ENCODE measurements around the gene PEX26.
"Not testable (repeated sequence)": the region's sequence is repeated elsewhere in the genome, so short reads cannot be mapped to it uniquely, and the experiment has no call there.

The PEX26 gene

DNA sequence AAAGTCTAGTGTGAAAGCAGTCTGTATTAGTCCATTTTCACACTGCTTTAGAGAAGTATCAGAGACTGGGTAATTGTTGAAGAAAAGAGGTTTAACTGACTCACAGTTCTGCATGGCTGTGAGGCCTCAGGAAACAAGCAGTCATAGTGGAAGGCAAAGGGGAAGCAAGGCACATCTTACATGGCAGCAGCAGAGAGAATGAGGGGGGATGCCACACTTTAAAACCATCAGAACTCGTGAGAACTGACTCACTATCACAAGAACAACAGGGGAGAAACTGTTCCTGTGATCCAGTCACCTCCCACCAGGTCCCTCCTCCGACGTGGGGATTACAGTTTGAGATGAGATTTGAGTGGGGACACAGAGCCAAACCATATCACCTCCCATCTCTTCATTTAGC lies 19.0 kb downstream of the PEX26 start:
- DNase-seq (ENCODE audit: low spot score) = no peak

DNA sequence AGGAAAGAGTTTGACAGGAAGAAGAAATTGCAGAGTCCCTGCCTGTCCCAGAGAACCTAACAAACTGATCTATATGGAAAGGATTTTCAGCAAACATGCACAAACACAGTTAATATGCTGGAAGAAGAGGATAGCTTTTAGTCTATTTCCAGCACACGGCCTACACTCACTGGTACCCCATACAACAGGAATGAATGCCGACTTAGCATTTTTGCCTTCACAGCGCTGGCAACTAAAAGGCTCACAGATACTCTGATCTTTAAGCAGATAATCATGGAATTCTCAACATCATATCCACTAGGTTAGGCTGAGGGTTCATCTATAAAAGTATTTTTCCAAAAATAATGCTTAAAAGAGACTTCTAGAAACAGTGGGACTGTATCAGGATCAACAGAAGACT lies 23.0 kb downstream of the PEX26 start:
- no peak for DNase-seq (ENCODE audit: low spot score)

DNA sequence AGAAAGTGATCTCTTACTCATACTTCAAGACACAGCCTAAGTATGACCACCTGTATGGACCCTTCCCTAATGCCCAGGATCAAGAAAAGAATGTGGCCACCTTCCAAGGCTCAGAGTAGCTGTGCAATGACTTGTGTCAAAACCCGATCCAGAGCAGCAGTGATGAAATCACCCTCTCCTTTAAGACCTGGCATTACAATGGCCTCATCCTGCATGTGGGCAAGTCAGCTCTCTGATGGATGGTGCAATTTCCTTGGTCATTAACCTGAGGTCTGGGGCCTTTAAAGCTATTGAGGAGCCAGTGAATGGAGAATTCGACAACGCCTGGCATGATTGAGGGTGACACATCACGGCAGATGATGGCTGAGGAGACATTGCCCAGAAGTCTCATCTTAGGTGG lies 23.7 kb downstream of the PEX26 start:
- no peak for DNase-seq (ENCODE audit: low spot score)

DNA sequence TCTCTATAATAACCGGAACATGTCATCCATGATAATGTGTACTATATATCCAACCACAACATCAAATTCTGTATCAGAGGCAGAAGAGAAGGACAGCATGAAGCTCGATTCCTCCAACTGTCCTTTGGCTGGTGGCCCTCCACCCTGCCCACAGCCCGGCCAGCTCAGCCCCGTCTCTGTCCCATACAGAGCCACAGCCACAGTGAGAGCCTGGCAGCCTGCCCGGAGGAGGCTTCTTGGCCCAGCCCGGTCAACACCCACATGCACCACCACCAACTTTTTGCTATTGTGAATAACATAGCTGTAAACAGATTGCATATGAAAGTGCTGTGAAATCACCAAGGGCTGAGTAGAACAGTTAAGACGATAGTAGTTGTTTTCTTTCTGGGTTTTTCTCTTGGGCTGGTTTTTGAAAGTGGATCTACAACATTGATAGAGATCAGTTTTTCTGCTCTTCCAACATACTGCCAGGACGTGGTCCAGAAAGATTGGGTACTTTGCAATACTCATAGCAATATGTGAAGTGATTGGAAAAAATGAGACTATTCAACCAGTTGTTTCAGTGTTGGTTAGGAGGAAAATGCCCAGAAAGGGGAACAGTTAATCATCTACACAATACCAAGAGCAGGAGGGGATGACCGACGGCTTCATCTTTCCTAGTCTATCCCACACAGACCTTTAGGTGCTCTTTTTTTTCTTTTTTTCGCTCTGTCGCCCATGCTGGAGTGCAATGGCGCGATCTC lies 25.9 kb downstream of the PEX26 start:
- DNase-seq (ENCODE audit: low spot score) = no peak

DNA sequence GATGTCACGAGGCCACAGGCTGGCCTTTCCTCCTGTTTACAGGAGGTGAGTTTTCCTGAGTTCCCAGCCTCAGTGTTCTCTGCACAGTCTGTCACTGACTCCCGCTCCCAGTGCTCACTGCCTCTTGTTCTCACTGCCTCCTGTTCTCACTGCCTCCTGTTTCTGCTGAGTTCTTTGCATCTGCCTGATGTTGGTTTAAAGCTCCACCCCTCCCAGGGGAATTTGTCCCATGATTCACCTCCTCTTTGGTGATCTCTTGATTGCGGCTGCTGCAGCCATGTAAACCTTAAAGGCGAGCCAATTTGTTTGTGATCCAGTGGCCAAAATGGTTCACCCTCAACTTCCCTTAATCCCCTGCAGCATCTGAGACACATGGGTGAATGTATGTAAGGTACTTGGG lies 26.8 kb downstream of the PEX26 start:
- DNase-seq (ENCODE audit: low spot score) = no peak

DNA sequence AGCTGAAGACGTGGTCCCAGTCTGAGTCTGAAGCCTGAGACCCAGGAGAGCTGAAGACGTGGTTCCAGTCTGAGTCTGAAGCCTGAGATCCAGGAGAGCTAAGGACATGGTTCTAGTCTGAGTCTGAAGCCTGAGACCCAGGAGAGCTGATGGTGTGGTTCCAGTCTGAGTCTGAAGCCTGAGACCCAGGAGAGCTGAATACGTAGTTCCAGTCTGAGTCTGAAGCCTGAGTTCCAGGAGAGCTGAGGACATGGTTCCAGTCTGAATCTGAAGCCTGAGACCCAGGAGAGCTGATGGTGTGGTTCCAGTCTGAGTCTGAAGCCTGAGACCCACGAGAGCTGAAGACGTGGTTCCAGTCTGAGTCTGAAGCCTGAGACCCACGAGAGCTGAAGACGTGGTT lies 28.2 kb downstream of the PEX26 start:
- not testable (repeated sequence) for DNase-seq (ENCODE audit: low spot score)

DNA sequence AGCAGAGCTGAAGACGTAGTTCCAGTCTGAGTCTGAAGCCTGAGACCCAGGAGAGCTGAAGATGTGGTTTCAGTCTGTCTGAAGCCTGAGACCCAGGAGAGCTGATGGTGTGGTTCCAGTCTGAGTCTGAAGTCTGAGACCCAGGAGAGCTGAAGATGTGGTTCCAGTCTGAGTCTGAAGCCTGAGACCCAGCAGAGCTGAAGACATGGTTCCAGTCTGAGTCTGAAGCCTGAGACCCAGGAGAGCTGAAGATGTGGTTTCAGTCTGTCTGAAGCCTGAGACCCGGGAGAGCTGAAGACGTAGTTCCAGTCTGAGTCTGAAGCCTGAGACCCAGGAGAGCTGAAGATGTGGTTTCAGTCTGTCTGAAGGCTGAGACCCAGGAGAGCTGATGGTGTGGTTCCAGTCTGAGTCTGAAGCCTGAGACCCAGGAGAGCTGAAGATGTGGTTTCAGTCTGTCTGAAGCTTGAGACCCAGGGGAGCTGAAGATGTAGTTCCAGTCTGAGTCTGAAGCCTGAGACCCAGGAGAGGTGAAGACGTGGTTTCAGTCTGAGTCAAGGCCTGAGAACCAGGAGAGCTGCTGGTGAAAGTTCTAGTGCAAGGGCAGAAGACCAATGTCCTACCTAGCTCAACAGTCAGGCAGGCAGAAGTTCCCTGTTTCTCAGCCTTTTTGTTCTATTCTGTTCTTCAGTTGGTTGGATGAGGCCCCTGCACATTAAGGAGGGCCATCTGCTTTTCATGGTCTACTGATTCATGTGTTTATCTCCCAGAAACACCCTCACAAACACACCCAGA lies 29.0 kb downstream of the PEX26 start:
- DNase-seq (ENCODE audit: low spot score) = peak; percentile 12

DNA sequence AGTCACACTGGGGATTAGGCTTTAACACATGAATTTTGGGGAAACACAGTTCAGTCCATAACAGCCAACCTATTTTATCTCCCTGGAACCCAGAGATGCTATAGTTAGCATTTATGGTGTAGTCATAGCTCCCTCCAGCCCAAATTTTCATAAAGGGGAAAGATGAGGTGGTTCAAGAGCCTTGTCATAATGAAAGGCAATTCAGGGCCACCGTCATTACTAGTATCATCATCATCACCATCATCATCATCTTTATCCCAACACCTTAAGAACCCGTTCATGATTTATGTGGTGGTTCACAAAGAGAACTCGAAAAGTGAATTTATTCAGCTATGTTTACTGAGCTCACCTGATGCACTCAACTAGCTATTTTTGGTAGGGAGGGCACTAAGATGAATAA lies 30.4 kb downstream of the PEX26 start:
- no peak for DNase-seq (ENCODE audit: low spot score)

DNA sequence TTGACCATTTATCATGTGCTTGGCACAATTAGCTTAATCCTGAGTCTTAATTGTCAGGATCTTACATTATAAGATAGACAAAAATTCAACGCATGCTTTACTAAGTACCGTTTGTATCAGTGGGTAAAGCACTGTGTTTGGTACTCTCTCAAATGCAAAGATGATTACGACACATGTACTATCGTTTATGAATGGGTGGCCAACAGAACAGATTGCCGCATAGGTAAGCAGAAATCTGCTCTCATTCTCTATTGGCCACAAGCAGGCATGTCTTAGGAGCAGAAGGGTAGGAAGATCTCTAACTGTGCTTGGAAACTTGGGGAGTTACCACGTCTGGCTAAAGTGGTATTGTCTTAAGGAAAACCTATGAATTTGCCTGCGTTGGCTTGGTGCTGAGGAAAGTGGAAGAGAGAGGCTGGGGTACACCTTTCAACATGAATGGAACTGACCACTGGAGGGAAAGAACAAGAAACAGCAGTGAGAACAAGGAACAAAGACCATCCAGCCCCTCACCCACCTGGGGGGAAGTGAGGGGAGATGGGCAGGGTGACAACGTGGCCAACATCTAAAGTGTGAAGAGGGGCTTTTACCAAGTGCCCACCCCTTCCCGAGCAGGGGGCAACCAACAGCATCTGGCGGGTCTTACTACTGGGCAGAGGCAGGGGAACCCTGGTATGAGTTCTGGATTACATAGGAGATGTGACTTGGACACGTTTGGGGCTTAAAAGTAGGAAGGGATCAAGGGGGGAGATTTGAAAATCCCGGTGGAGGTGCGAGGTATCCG lies 31.8 kb downstream of the PEX26 start:
- no peak for DNase-seq (ENCODE audit: low spot score)

DNA sequence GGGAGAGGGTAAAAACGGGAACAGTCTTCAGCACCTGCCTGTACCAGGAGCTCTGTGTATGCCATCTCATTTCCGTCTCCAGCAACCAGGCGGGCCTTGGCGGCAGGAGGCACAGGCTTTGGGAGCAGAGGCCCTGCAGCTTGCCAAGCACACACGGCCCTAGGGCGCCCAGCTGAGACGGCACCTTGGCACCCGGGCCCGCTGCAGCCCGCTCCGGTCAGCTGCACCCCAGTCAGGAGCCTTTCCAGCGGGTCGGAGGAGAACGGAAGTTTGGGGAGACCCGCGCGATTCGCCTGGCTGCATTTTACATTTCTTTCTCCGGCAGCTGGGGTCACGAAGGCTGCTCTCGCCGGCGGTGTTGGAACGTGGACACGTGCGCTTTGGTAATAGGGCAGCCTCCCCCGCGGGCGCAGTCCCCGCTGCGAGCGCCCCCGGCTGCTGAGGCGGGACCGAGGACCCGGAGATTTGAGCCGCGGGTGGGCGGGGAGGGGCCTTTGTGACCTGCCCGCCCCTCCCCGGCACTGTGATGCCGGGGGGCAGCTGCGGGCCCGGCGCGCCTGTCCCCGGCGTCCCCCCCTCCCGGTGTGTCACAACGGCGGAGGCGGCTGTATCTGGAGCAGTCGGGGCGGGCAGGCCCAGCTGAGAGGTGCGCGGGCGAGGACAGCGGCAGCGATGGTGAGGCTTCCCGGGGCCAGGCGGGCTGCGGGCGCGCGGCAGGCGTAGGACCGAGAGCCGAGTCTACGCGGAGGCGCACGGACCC lies 32.6 kb downstream of the PEX26 start, which contains the start of gene TUBA8:
TUBA8 (plus strand) TSS at position 616 of the 760 bp plus-strand sequence; CDS start at position 673, 57 bp downstream.
- no peak for DNase-seq (ENCODE audit: low spot score)

DNA sequence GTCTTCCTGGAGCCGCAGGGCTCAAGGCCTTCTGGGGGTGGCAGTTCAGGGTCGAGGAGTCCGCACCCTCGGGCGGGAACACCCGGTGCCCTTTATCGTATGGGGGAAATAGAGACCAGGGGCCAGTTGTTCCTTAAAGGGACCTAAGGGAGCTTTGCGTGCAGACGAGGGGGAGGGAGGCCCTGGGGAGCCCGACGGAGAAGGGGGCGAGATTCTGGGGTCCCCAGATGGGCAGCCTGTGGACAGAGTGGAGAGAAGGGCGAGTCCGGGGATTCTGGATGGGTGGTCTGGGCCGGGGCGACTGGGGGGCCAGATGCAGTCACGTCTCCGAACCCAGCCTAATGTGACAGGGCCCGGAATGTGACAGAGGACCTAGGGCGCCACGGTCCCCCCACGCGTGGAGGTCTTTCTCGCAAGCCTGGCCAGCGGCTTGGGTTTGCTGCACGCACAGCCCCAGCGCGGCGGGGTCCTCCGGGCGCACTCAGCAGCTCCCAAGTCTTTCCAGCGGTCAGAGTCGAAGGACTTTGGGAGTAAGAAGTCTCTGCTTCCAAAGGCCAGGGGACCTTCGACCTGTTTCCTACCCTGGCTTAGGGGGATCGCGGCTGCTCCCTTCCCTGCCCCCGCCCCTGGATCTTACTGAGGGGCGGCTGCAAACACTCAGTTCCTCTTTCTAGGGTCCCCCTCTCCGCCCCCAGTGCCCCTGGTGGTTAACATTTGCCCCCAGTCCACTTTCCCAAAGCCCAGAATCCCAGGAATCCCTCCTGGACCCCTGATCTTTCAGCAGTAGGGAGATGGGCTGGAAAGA lies 33.4 kb downstream of the PEX26 start:
- no peak for DNase-seq (ENCODE audit: low spot score)

DNA sequence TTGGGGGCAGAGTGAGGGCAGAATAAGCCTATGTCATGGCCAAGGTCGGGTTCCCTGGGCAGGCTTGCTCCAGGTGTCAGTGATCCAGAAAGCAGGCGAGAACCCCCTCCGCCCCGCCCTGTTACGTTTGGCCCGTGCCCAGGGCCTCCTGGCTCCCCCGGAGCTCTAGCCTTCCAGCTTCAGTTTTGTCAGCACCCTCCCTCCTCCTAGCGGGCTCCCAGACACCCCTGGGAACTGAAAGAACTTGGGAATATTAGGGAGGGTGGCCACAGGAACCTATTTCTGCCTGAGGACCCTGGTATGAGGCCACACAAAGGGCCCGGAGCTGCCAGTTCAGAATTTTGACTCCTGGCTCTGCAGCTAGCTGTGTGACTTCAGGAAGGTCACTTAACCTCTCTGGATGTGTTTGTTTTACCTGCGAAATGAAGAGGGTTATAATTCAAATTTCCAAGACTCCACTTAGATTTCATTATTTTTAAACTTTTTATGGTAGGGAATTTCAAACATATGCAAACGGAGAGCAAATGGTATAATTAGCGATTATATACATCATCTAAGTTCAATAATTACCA lies 34.1 kb downstream of the PEX26 start:
- DNase-seq (ENCODE audit: low spot score) = no peak

DNA sequence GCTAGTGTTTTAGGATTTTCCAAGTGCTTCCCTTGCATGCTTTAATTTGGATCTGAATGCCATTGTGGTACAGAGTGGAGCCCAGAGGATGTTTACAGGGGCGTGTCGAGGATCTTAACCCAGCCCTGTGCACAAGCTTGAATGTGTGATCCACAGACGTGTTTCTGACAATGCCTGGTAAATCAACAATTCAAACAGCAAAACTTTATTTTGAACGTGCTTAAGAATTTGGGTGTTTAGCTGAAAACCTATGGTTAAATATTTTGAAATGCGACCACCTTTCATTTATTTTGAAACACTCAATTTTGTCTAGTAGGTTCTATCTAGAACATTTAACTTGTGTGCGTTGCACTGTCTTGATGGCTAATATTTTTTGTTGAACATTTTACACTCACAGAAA lies 34.6 kb downstream of the PEX26 start:
- DNase-seq (ENCODE audit: low spot score) = no peak

DNA sequence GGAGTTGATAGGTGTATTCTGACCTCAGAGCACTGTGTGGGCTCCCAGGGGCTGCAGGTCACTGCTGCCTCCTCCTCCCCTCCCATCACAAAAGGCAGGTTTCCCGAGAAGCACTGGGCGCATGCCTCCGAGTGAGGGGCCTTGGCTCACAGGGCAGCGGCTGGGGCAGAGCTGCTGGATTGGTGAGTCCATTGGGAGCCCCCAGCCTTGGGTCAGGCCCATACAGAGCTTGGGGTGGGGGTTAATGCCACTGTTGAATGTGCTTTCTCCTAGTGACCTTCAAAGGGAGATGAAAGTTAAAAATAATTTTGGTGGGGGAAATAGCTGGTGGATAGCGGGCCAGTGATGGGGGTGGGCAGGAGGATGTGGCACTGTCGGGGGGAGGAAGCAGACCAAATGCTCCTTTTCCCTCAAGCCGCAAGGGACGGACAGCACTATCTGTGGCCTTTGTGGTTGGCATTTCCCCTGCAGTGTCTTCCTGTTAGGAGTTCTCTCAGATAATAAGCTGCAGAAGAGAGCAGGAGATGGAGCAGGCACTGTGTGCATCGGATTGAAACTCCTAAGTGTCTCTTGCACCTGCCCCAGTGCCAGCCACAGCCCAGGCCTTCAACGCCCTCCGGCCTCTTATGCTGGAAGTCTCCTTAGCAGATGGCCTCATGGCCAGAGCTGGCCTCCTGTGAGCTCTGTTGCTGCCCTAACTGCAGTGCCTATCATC lies 36.0 kb downstream of the PEX26 start:
- DNase-seq (ENCODE audit: low spot score) = no peak

DNA sequence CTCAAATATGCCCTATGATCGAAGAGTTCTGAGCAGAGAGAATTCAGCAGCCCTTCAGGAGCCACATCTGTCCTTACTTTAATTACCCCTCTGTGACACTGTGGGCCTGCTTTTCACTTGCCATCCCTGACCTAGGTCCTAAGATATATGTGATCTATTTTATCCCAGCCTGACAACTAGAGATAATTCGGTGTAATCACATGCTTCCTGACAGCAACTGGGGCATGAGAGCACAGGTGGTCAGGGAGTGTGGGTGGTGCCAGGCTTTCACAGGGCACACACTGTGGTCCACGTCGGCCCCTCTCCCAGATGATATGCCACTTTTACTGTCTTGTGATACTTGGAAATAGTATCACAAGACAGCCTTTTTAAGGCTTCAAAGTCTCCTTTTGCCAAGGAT lies 36.7 kb downstream of the PEX26 start:
- DNase-seq (ENCODE audit: low spot score) = no peak

DNA sequence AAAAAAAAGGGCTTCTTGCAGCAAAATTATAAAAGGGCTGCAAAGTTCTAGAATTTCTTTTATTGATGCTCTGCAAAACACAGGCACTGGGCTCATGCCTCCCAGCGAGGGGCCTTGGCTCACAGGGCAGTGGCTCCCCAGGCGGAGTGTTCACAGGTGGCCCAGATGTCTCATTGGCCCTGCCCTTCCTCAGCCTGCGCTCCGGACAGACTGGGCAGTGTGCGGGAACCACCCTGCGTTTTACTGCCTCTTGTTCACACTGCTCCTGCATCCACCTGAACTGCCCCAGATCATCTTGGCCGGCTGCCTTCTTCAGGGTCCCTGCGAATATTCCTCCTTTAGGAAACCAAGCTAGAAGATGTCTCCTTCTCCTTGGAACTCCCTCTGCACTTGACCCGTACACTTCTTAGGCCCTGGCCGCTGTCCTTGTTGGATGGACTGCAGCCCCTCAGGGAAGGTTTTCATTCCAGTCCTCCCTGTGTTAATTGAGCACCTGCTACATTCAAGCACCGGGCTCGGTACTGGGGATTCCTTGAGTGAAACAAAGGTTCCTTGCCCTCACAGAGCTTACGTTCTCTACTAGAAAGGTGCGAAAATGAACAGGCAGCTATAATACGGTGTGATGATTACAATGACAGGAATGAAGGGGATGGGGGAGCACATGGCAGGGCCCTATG lies 37.3 kb downstream of the PEX26 start:
- DNase-seq (ENCODE audit: low spot score) = no peak

DNA sequence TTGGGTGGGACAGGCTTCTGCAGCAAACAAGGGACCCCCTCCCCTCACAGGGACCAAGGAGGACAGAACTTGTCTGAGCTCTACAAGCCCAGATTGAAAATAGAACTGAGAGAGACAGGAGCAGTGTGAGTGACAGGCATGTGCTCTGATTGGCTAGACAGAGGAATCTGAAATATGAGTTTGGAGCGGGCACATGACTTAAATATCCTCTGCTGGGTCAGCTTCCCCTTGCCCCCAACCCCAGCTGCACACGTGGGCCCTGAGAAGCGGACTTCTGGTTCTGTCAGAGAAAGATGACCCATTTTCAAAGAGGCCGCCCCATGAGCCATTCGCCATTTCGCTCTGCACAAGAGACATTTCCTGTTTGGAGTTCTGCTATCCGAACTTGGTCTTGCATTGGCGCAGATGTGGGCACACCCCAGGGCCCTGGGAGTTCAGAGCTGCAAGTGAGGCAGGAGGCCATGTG lies 38.1 kb downstream of the PEX26 start:
- DNase-seq (ENCODE audit: low spot score) = no peak

DNA sequence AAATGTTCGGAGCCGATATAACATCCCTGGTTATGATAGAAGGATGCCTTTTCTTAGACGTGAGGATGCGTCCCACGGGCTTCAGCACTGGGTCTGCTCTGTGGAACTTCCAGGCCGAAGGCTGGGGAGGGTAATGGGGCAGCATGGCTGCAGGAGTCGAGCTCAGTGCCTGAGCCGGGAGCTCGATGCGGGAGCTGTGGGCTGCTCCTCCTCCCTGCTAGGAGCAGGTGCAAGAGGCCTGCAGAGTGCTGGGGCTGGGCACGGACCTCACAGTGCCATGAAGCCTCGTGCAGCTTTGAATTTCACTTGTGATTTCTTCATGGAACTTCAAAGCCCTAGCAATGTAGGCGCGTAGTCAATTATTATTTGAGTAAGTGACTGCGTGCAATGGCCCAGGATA lies 38.8 kb downstream of the PEX26 start:
- DNase-seq (ENCODE audit: low spot score) = no peak

DNA sequence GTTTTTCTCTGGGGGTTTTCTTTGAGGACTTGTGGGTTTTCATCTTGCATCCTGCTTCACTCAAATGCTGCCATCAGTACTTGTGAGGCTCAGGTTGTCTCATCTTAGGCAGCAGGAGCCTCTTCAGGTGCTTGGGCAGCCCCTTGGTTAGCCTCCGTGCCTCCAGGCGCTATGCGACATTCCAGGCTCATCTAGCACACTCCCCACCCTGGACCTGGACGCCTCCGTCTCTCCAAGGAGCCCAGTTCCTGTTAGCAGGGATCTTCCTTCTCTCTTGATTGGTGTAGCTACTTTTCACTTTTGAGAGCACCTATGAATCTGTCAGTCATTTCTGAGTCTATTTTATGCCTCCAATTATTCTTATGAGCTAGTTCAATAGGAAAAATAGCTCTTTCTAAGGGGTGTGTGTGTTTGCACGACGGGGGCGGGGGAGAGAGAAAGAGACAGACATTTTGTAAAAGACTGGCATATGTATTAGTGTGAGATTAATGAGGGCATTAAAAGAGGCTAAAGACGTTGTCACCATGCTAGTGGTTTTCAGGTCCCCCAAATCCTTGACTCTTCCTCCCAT lies 40.6 kb downstream of the PEX26 start:
- DNase-seq (ENCODE audit: low spot score) = no peak

Measured in hematopoietic multipotent progenitor cell treated with erythropoietin and hydrocortisone succinate and interleukin-3 and kit ligand, for 15 days (in vitro differentiated cells).